Measurements from ENCODE around the gene TWNK. TPM values are rescaled to one million over a fixed set of nuclear protein-coding genes. Genes with fewer than 3 reads are reported as not detected.
A peak's percentile ranks its signal among the peaks of the same experiment; 100 is the strongest.

The TWNK gene
- total RNA-seq, result 1 to 10 TPM; 4.7 to 7.6 (median 5.8) TPM
- 1 to 10 TPM; 4.8 to 9.5 TPM for polyA plus RNA-seq
- long read RNA-seq, donor 1, partial matches to known transcripts, result 0 of 1 reads
- long read RNA-seq, donor 1, other reads (novel, unspliced or antisense), result 0 of 1 reads
- long read RNA-seq, donor 2, transcript TWNK-201 (5 exons, 3,621 nt), result major isoform, 6 of 10 reads
- long read RNA-seq, donor 2, partial matches to known transcripts, result 1 of 10 reads
- long read RNA-seq, donor 2, other reads (novel, unspliced or antisense), result 1 of 10 reads
- long read RNA-seq, donor 3, transcript TWNK-201 (5 exons, 3,621 nt), result major isoform, 5 of 5 reads
- long read RNA-seq, donor 3, partial matches to known transcripts, result 0 of 5 reads
- long read RNA-seq, donor 3, other reads (novel, unspliced or antisense), result 0 of 5 reads

- WGBS, 4 donors, result 1 to 2% (median 1%) methylated on average over 45 to 75 of the region's 75 CpGs
- H3K9me3 ChIP-seq, result no peaks in the 10 kb centered on the region
- TF ChIP-seq, protein P1, sequence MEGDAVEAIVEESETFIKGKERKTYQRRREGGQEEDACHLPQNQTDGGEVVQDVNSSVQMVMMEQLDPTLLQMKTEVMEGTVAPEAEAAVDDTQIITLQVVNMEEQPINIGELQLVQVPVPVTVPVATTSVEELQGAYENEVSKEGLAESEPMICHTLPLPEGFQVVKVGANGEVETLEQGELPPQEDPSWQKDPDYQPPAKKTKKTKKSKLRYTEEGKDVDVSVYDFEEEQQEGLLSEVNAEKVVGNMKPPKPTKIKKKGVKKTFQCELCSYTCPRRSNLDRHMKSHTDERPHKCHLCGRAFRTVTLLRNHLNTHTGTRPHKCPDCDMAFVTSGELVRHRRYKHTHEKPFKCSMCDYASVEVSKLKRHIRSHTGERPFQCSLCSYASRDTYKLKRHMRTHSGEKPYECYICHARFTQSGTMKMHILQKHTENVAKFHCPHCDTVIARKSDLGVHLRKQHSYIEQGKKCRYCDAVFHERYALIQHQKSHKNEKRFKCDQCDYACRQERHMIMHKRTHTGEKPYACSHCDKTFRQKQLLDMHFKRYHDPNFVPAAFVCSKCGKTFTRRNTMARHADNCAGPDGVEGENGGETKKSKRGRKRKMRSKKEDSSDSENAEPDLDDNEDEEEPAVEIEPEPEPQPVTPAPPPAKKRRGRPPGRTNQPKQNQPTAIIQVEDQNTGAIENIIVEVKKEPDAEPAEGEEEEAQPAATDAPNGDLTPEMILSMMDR (IDR thresholded peaks at IDR 0.05), result no peak
- peak in 1 of 2 donors; percentile 23 for TF ChIP-seq POLR2A (IDR thresholded peaks at IDR 0.05)
- intact Hi-C loops (cut with DNase I), result loop anchor here in 2 of 10 donors (5.0 kb wide), 2 partner anchors 40 to 45 kb away; partner anchors contain the start of genes PDZD7 (in 1 of the 2) and SFXN3 (in 1 of the 2)
- peak within 1 kb of the TSS; percentile 69 to 97 (median 87) for H3K4me3 ChIP-seq
- peaks cover 0 to 31% (median 23%) of the 10 kb centered on the region in 12 donors for H3K4me1 ChIP-seq
- H3K27ac ChIP-seq, result peak within 1 kb of the TSS; percentile 44 to 89 (median 82)
- peak; percentile 80 to 90 (median 88) for DNase-seq
- H3K36me3 ChIP-seq, result peaks cover 0 to 60% (median 42%) of the 10 kb centered on the region in 9 donors
- ATAC-seq, result peak; percentile 83 to 93 (median 91)
- no peaks in the 10 kb centered on the region for H3K27me3 ChIP-seq
These were observed at the start of gene TWNK, which contains the start of gene MRPL43 for GRCh38 chr10:100986952-100987684. Gene TWNK (plus strand): TSS chr10:100987543. CDS start chr10:100988211, 668 bp downstream. Gene MRPL43 (minus strand): TSS chr10:100987497. CDS start chr10:100987443, 54 bp downstream.

GRCh38 chr10:100939763-100940344 lies 47.5 kb upstream of the TWNK start:
- ATAC-seq (no peak), DNase-seq (no peak)
- TF ChIP-seq, protein P1 (IDR thresholded peaks at IDR 0.05), result no peak
- no peak for TF ChIP-seq POLR2A (IDR thresholded peaks at IDR 0.05)
- H3K27me3 ChIP-seq, result no peaks in the 10 kb centered on the region
- no peak overlapping the region for H3K27ac ChIP-seq
- H3K9me3 ChIP-seq, result no peaks in the 10 kb centered on the region
- H3K4me3 ChIP-seq, result no peak overlapping the region
- intact Hi-C loops (cut with DNase I), result loop anchor here in 1 of 10 donors (2.0 kb wide), 1 partner anchor 21 kb away; no protein-coding TSS in a partner anchor
- peaks cover 0 to 99% (median 97%) of the 10 kb centered on the region in 9 donors for H3K36me3 ChIP-seq
- no peaks in the 10 kb centered on the region for H3K4me1 ChIP-seq

- intact Hi-C loops (cut with DNase I), result no loop called here
- no peak overlapping the region for H3K27ac ChIP-seq
- DNase-seq (no peak), ATAC-seq (no peak)
- H3K4me1 ChIP-seq, result no peaks in the 10 kb centered on the region
- H3K4me3 ChIP-seq, result no peak overlapping the region
- TF ChIP-seq, protein P1 (IDR thresholded peaks at IDR 0.05), result no peak
- WGBS, 4 donors, result 97 to 98% (median 98%) methylated on average over 3 of the region's 3 CpGs
- no peaks in the 10 kb centered on the region for H3K9me3 ChIP-seq
- H3K27me3 ChIP-seq, result no peaks in the 10 kb centered on the region
- peaks cover 0 to 99% (median 97%) of the 10 kb centered on the region in 9 donors for H3K36me3 ChIP-seq
These were observed 45.1 kb upstream of the TWNK start for GRCh38 chr10:100942229-100942628.

Data from heart left ventricle (tissue), 16 donors.